Measurements from ENCODE around the gene DYNLT5. TPM values are rescaled to one million over a fixed set of nuclear protein-coding genes. Genes with fewer than 3 reads are reported as not detected.
"Not testable (repeated sequence)": the region's sequence is repeated elsewhere in the genome, so short reads cannot be mapped to it uniquely, and the experiment has no call there.

Gene DYNLT5
- total RNA-seq, 2 donors from 2014 or later: 0.72 TPM; not detected in 1

DNA sequence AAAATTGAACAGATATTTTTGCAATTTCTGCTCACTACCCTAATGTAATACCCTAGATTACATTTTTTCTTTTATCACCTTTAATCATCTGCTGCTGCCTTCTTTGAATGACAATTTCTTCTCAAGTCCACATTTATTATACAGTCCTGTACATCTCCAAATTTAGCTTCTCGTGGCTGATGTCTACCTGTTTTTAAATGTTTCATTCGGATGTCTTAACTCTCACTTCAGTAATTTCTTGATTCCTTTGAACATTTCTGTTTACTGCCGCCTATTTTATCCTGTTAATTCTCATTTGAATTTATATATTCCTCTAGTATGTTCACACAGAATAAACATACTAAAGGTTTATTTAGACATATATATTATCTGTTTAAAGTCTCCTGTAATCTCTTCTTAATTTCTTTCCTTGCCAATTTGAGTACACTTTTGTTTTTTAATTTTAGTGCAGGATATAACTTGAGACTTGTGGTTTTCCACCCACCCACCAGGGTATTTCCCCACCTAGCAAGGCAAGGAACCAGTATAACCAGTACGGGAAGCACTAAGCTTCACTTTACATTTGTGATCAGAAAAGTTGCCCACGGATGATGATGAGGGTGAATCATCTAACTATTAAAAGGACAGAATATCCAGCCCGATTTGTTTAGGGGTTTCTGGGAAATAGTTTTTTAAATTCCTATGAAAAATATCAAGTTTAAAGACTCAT is 36.1 kb downstream of the DYNLT5 start:
- no peak for DNase-seq
- Histone ChIP-seq H3K9ac (ENCODE audit: low read depth in 2 of 2, low read length in 2 of 2) (no peak overlapping the region), H3K27me3 (no peaks in the 10 kb centered on the region), H3K36me3 (no peaks in the 10 kb centered on the region), H3K4me1 (no peaks in the 10 kb centered on the region), H3K4me3 (no peak overlapping the region), H3K9me3 (no peaks in the 10 kb centered on the region), H3K27ac (no peak overlapping the region)
- intact Hi-C loops (cut with DNase I): no loop called here
- TF ChIP-seq, protein P1, sequence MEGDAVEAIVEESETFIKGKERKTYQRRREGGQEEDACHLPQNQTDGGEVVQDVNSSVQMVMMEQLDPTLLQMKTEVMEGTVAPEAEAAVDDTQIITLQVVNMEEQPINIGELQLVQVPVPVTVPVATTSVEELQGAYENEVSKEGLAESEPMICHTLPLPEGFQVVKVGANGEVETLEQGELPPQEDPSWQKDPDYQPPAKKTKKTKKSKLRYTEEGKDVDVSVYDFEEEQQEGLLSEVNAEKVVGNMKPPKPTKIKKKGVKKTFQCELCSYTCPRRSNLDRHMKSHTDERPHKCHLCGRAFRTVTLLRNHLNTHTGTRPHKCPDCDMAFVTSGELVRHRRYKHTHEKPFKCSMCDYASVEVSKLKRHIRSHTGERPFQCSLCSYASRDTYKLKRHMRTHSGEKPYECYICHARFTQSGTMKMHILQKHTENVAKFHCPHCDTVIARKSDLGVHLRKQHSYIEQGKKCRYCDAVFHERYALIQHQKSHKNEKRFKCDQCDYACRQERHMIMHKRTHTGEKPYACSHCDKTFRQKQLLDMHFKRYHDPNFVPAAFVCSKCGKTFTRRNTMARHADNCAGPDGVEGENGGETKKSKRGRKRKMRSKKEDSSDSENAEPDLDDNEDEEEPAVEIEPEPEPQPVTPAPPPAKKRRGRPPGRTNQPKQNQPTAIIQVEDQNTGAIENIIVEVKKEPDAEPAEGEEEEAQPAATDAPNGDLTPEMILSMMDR (IDR thresholded peaks at IDR 0.05): no peak

DNA sequence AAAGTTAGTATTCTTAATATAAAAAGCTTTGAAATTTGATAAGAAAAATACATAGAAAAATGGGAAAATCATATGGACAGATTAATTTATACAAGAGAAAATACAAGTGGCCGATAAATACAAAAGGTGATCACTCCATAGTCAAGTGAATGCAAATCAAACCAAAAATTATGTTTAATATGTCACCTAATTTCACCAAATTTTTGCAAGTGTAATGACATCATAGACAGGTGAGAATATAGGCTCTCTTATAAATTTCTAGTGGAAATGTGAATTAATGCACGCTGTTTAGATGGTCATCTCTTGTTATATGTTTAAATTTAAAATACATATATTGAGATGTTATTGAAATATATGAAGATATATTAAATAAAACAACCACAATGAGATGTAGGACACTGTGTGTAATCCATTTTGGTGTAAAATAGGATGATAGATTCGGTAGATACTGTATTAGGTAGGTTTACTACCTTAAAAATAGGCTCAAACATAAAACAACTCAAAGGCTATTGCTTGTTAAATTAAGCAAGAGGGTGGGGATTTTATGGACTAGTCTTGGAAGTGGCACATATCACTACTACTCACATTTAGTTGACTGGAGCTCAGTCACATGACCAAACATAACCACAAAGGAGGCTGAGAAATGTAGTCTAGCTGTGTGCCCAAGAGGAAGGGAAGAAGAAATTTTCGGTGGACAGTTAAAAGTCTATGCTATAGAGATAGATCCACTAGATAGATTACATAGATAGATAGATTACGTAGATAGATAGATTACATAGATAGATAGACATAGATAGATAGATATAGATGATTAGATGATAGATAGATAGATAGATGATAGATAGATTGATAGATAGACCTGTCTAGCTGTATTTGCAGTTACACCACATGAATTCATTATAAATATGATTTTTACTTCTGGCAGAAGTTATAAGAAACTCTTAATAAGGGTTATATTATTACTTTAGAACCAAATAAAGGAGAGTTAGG is 39.7 kb downstream of the DYNLT5 start:
- Histone ChIP-seq H3K36me3 (no peaks in the 10 kb centered on the region), H3K9ac (ENCODE audit: low read depth in 2 of 2, low read length in 2 of 2) (no peak overlapping the region), H3K4me1 (no peaks in the 10 kb centered on the region), H3K4me3 (no peak overlapping the region), H3K27ac (no peak overlapping the region), H3K9me3 (no peaks in the 10 kb centered on the region), H3K27me3 (no peaks in the 10 kb centered on the region)
- TF ChIP-seq, protein P1 (IDR thresholded peaks at IDR 0.05): no peak
- intact Hi-C loops (cut with DNase I): no loop called here
- no peak for DNase-seq

GRCh38 chr1:66795839-66796238 is 43.6 kb downstream of the DYNLT5 start:
- H3K9me3 ChIP-seq; H3K9ac ChIP-seq (ENCODE audit: low read depth in 2 of 2, low read length in 2 of 2); intact Hi-C loops (cut with DNase I); H3K4me3 ChIP-seq; DNase-seq; H3K36me3 ChIP-seq; H3K4me1 ChIP-seq; H3K27me3 ChIP-seq; H3K27ac ChIP-seq: not testable (repeated sequence)

- intact Hi-C loops (cut with DNase I): no loop called here
- no peak for DNase-seq
- no peak overlapping the region for H3K9ac ChIP-seq (ENCODE audit: low read depth in 2 of 2, low read length in 2 of 2)
Measured at GRCh38 chr1:66809245-66809644, 57.0 kb downstream of the DYNLT5 start.

GRCh38 chr1:66809736-66810326 is 57.6 kb downstream of the DYNLT5 start:
- intact Hi-C loops (cut with DNase I): no loop called here
- Histone ChIP-seq H3K27ac (no peak overlapping the region), H3K36me3 (no peaks in the 10 kb centered on the region), H3K9me3 (no peaks in the 10 kb centered on the region), H3K9ac (ENCODE audit: low read depth in 2 of 2, low read length in 2 of 2) (no peak overlapping the region), H3K4me1 (no peaks in the 10 kb centered on the region), H3K4me3 (no peak overlapping the region), H3K27me3 (no peaks in the 10 kb centered on the region)
- no peak for DNase-seq
- TF ChIP-seq, protein P1 (IDR thresholded peaks at IDR 0.05): no peak

More at GRCh38 chr1:66809245-66809644, 57.0 kb downstream of the DYNLT5 start:
- no peaks in the 10 kb centered on the region for H3K4me1 ChIP-seq
- no peaks in the 10 kb centered on the region for H3K9me3 ChIP-seq
- no peaks in the 10 kb centered on the region for H3K27me3 ChIP-seq
- TF ChIP-seq, protein P1 (IDR thresholded peaks at IDR 0.05): no peak
- no peaks in the 10 kb centered on the region for H3K36me3 ChIP-seq
- no peak overlapping the region for H3K4me3 ChIP-seq
- H3K27ac ChIP-seq: no peak overlapping the region
